Right ventricle myocardium inferior (tissue), 1 donor: ENCODE results near the gene ACBD3. TPM values are rescaled to one million over a fixed set of nuclear protein-coding genes. Genes with fewer than 3 reads are reported as not detected.

ENCODE experiments used
- ATAC-seq: fragments of 200-7000 bp; cut with Tn5 transposase; one replicate; pipeline ENCODE4 v1.9.1; 2020; ENCODE audit warnings: mild to moderate bottlenecking, moderate library complexity
- DNase-seq: peaks from one replicate; pipeline ENCODE4 v3.0.0; 2021; ENCODE audit errors: missing footprints
- intact Hi-C: fragments of 100-400 bp; cut with DNase I; formaldehyde crosslinking; loops from one replicate; pipeline ENCODE4 v1.11.0; 2022
- total RNA-seq: library from RNA; stranded (reverse); fragmentation: NEBNext Ultra II Directional; extraction: Animal tissue kit (Norgen Biotek cat#: 25700); gene quantifications from one replicate; pipeline ENCODE4 v1.2.1, GENCODE V29; 2021
- donor health status: DM: no; HTN: yes; CAD: no; lungs with severe emphysema.

ACBD3 gene
- total RNA-seq, 1 donor from 2014 or later: 27.4 TPM

DNA sequence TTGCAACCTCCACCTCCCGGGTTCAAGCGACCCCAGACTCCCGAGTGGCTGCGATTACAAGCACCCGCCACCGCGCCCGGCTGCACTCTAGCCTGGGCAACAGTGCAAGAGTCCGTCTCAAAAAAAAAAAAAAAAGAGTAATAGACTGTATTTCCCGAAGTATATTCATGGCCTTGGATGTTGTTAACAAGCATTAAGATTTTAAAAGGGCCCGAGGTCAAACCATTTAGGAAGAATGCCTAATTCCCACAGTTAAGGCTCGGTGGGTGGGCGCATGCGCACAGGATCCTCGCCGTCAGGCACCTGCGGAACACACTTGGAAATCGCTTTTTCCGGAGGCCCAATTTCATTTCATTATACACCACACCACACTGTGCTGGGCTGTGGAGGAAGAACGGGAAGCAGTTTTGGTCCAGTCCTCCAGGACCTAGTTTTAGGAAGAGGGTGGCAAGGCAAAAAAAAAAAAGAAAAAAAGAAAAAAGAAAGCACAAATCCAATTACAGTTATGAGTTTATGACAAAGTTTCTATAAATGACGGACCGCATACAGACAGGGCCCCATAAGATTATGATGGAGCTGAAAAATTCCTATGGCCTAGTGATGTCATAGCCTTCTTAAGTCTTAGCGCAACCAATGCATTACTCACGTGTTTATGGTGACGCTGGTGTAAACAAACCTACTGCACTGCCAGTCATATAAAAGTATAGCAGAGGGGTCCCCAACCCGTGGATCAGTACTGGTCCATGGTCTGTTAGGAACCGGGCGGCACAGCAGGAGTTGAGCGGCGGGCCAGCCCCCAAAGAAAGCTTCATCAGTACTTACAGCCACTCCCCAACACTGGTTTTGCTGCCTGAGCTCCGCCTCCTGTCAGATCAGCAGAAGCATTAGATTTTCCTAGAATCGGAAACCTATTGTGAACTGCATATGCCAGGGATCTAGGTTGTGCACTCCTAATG is 85.8 kb downstream of the ACBD3 start:
- intact Hi-C loops: no loop called here
- DNase-seq (no peak), ATAC-seq (no peak)

DNA sequence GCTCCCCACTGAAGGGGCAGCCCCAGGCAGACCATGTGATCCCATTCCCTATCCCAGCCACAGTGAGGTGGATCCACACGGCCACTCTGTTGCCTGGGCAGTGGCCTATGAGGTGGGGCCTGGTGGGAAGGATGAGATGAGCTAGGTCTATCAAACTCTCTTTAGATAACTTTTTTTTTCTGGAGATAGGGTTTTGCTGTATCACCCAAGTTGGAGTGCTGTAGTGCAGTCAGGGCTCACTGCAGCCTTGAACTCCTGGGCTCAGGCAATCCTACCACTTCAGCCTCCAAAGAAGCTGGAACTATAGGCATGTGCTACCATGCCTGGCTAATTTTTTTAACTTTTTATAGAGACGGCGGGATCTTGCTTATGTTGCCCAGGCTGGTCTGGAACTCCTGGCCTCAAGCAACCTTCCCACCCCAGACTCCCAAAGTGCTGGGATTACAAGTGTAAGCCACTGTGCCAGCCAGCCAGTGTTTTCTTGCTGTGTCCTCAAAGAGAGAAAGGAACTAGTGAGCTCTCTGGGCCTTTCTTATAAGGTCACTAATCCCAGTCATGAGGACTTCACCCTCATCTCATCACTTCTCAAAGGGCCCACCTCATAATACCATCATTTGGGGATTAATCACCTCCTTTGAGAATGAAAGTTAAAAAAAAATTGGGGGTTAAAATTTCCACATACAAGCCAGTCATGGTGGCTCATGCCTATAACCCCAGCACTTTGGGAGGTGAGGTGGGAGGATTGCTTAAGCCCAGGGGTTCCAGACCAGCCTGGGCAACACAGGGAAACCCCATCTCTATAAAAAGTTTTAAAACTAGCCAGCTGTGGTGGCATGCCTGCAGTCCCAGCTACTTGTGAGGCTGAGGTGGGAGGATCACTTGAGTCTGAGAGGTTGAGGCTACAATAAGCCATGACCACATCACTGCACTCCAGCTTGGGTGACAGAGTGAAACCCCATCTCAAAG is 87.4 kb downstream of the ACBD3 start:
- intact Hi-C loops: no loop called here
- no peak for ATAC-seq
- no peak for DNase-seq

DNA sequence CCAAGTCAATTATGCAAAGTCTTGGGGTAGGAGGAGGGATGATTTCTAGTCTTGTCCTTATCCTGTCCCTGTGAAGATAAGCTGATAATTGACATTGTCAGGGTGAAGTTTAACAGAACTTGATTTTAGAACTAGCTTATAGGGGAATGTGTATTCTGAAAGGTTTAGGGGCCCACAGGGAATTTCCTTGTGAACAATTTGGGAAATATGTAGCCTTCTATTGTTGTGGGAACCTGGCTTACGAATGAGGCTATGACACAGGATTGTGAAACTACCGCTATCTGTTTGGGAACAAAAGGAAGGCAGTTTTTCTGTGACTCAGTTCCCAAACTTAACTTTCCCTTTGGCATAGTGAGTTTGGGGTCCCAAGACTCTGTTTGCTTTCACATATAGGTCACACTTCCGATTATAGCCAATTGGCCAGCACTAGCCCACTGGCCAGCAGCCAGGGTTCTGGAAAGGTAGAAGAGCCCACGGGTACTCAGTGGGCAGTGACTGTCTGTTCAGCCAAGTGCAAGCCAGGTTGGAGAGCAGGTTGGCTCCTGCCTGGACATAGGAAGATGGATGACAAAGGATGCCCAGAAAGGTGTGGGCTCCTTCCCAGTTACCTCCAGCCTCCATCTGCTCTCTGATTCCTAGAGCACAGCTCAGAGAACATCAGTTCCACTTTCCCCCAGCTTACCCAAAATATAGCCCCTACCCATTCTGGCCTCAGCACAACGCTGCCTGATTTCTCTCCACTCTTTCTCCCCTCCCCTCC is 88.5 kb downstream of the ACBD3 start:
- DNase-seq: no peak
- no peak for ATAC-seq
- intact Hi-C loops: no loop called here

DNA sequence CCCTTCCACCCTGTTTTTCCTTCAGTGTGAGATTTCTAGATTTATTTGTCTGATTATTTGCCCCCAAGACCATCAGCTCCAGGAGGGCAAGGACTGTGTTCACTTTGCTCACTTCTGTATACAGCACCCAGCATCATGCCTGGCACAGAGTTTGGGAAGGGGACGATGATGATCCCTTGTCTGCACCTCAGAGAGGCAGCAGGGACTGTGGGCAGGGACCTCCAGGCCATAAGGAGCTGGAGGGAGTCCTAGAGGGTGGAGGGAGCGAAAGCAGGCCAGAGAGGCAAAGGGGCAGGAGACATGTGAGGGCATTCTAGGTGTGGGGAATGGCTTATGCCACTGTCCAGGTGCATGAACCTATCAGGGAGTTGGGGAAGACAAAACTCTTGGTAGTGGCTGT is 91.3 kb downstream of the ACBD3 start:
- ATAC-seq (no peak), DNase-seq (no peak)
- intact Hi-C loops: no loop called here

Other genes with a start within 250 kb of the ACBD3 start
- gene LEFTY2, start 245.5 kb downstream of the ACBD3 start, total RNA-seq: 0.19 TPM
- gene SDE2, start 187.4 kb downstream of the ACBD3 start, total RNA-seq: 11.7 TPM
- 348 TPM for gene H3-3A, start 124.0 kb downstream of the ACBD3 start, total RNA-seq
- not detected for gene MIXL1, start 36.9 kb upstream of the ACBD3 start, total RNA-seq
- gene LIN9, start 122.4 kb upstream of the ACBD3 start, total RNA-seq: 21.8 TPM
- gene PARP1, start 221.4 kb upstream of the ACBD3 start, total RNA-seq: 154 TPM